Measurements from ENCODE around the gene EIF3A.
"Not testable (repeated sequence)": the region's sequence is repeated elsewhere in the genome, so short reads cannot be mapped to it uniquely, and the experiment has no call there.

EIF3A gene

GRCh38 chr10:119101366-119102098 is 20.9 kb upstream of the EIF3A start:
- no peak for DNase-seq (ENCODE audit: low read depth)

DNA sequence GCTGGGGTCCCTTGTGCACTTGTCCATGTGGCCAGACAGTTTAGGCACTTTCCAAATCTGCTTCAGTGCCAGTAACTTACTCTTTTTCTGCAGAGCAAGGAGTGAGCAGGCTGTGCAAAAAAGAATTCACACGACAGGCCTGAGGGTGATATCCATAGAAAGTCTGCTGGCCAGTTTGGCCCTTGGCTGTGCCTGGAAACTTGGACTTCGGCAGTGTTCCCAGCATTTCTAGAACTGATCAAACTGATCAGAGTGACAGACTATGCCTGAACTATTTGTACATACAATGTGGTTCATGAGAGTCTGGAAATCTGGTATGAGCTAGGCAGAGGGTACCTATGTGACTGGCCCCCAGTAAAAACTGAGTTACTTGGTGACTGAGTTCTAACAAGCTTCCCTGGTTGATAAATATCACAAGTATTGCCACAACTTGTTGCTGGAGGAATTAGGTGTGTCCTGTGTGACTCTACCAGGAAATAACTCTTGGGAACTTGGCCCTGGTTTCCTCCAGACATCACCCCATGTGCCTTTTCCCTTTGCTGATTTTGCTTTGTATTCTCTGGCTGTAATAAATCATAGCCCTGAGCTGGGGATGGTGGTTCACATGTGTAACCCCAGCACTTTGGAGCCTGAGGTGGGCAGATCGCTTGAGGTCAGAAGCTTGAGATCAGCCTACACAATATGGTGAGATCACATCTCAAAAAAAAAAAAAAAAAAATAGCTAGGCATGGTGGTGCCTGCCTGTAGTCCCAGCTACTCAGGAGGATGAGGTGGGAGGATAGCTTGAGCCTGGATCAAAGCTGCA is 20.0 kb upstream of the EIF3A start:
- no peak for DNase-seq (ENCODE audit: low read depth)

- DNase-seq (ENCODE audit: low read depth): no peak
Measured at GRCh38 chr10:119098576-119098975, 18.0 kb upstream of the EIF3A start.

DNA sequence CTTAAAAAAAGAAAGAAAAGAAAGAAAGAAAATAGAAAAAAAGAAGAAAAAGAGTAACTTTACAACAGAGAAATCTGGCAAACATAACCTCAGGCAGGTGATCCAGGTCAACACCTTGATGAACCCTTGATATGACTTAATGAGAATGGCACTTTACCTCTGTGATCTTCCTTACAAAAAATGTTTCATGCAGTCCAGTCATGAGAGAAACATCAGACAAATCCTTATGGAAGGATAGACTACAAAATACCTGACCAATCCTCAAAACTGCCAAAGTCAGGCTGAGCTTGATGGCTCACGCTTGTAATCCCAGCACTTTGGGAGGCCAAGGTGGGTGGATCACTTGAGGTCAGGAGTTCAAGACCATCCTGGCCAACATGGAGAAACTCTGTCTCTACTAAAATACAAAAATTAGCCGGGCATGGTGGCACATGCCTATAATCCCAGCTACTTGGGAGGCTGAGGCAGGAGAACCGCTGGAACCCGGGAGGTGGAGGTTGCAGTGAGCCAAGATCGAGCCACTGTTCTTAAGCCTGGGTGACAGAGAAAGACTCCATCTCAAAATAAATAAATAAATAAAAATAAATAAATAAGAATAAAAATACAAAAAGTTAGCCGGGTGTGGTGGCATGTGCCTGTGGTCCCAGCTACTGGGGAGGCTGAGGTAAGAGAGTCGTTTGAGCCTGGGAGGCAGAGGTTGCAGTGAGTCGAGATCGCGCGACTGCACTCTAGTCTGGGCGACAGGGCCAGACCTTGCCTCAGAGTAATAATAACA is 16.2 kb upstream of the EIF3A start:
- DNase-seq (ENCODE audit: low read depth): not testable (repeated sequence)

- no peak for DNase-seq (ENCODE audit: low read depth)
Measured at GRCh38 chr10:119095640-119096039, 15.0 kb upstream of the EIF3A start.

DNA sequence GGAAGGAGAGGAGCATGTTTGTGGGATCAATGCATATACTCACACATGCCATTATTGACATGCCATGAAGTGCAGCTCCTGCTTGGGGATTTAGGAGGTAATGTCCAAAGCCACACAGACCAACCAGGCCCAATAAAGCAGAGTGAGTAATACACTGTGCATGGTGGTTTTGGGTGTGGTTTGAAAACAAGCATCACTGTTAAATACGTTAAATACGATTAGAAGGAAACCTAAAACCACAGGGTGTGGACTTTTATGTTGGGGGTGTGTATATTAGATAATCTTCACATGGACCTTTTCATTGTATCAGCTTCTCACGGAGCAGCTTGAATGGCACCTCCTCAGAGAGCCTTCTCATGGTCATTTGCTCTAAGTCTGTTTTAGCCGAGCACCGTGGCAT is 10.4 kb upstream of the EIF3A start:
- no peak for DNase-seq (ENCODE audit: low read depth)

DNA sequence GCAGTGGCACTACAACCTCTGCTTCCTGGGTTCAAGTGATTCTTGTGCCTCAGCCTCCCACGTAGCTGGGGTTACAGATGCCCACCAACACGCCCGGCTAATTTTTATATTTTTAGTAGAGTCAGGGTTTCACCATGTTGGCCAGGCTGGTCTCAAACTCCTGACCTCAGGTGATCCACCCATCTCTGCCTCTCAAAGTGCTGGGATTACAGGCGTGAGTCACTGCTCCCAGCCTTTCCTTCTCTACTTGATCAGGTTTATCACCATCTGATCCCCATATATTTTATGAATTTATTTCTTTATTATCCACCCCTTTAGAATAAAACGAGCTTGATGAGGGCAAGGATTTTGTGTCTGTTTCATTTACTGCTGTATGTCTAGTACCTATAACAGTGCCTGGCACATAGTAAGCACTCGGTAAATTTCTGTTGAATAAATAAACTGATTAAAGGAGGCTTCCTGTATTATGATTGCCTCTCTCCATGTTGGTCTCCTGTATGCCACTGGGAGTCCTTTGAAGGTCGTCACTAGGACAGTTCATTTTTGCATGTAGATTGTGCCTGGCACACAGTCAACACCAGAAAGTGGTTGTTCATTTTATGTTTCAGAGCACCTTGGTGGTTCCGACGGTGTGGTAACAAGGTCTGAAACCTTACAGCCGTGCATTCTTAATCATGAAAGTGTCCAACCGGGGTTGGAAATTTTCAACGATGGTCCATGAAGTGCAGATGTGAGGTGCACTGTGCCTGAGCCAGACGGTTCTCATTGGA is 9.6 kb upstream of the EIF3A start:
- DNase-seq (ENCODE audit: low read depth): no peak

DNA sequence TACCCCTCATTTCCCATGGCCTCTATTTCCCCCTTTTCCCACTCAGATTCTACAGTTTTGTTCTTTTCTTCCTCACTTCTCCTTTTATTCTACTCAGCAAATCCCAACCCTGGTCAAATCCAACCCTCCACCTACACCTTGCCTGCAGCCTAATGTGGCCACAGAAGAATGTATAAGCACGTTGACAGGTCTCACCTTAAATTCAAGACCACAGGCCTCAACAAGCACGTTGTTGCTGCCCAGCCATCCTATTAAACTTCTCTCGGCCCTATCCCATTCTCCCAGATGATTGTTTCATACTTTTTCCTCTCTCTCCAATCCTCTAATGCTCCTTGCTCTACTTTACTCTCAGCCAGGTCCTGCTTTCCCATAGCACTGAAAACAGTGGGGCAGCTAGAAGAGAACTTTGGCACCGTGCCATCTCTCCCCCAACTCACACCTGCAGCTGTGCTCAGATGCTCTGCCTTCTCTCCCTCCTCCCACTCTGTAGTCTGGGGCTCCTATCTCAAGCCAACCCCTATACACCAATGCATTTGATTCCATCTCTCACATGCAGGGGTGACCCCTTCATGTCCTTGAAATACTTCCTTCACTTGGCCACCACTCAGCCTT is 6.8 kb upstream of the EIF3A start:
- DNase-seq (ENCODE audit: low read depth): no peak

GRCh38 chr10:119084896-119085295 is 4.3 kb upstream of the EIF3A start:
- DNase-seq (ENCODE audit: low read depth): no peak

DNA sequence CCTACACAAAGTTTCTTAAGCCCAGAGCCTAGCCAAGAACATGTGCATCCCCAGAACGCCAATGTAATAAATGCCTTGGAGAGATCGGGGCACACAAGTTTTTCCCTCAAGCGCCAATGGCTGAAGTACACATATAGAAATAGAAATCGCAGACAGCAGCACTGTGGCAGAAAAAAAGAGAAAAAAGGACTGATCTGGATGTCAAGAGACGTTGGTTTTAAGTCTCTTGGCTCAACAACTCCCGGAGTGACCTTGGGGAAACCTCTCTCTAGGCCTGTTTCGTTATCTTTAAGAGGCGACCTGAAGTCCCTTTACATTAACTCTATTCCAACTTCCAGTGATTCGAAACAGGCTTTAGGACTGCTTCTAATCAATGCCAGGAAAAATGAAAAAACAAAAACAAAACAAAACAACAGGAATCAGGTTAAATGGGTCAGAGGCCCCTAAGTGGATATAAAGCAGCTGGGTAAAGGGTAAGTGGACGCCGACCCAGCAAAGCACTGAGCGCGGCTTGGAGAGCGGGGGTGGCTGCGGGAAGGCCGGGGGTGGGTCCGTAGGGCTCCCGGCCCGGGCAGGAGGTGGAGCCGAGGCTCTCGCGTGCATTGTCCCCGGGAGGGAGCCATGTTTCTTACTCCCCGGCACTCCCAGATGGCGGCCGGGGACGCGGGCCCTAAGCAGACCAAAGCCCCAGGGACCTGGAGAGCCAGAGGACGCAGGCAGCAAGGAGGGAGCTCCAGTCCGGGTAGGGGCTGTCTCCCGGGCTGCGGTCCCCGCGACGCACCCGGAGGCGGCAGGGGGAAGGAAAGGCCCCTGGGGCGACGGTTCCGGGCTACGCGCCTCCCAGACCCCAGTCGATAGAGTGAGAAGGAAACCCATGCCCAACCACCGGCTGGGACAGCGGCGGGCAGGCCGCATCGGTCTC is 757 bp downstream of the EIF3A start:
- DNase-seq (ENCODE audit: low read depth): peak; percentile 50

DNA sequence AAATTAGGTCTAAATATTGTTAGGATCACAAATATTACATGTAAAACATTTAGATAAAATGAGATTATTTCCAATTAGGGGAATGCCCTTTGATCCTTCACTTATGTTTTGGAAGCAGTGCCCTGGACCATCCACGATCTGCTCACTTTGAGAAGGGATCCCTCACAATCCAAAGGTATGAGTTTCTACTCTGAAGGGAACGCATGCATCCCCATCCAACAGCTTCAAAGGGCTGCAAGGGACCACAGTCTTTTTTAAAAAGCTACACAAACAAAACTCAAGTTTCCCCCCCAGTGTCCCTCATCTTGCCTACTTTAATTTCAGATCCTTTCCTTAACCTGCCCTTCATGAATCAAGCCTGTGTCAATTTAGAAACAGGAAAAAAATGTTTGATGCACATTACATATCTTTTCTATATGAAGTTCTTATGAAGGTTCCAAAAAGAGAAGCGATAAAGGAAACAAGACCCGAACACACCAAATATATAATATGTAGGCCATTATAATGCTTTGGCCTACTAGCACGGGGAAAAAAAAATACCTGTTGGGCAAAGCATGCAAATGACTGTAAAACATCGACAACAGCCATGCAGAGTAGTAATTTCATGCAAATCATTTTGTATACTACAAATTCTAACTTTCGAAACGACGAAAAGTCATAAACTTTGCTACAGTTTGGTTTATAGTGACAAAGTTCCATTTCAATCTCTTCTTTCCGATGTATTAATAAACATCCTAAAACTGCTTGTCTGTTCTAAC is 2.0 kb downstream of the EIF3A start:
- no peak for DNase-seq (ENCODE audit: low read depth)

DNA sequence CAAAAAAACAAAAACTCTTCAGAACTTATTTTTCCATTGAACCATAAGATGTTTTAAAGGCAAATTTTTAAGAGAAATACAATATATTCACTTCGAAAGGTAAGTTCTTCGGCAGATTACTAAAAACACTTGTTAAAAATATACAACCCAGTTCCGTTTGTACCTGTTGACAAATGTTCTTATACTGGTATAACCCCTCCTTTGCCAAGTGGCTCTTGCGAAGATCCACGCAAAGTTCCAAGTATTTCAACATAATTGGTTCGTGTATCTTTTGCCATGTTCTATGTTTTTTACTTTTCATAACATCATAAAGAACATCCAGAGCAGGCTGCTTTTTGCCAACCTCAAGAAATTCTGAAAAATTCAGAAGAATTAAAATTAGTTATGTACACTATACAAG is 7.0 kb downstream of the EIF3A start:
- DNase-seq (ENCODE audit: low read depth): no peak

GRCh38 chr10:119070395-119071165 is 10.0 kb downstream of the EIF3A start:
- DNase-seq (ENCODE audit: low read depth): no peak

GRCh38 chr10:119061926-119062325 is 18.7 kb downstream of the EIF3A start:
- no peak for DNase-seq (ENCODE audit: low read depth)

GRCh38 chr10:119061352-119061751 is 19.3 kb downstream of the EIF3A start:
- no peak for DNase-seq (ENCODE audit: low read depth)

GRCh38 chr10:119060107-119060506 is 20.5 kb downstream of the EIF3A start:
- DNase-seq (ENCODE audit: low read depth): no peak

- no peak for DNase-seq (ENCODE audit: low read depth)
Measured at GRCh38 chr10:119059557-119059956, 21.1 kb downstream of the EIF3A start.

DNA sequence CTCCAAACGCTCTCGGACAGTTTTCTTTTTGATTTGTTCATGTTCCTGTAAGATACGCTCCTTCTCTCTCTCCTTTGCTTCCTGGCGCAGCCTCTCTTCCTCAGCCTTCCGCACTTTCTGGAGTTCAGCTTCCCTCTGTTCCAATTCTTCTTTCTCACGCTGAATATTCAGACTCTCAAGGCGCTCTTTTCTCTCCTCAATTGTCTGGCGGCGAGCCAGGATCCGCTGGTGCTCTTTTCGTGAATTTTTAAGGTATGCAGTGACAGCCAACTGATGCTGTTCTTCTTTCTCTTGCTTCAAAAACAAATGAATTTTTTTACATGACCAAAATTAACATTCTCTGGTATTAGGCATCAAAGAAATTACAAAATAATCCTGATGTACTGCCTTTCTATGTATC is 22.6 kb downstream of the EIF3A start:
- DNase-seq (ENCODE audit: low read depth): no peak

DNA sequence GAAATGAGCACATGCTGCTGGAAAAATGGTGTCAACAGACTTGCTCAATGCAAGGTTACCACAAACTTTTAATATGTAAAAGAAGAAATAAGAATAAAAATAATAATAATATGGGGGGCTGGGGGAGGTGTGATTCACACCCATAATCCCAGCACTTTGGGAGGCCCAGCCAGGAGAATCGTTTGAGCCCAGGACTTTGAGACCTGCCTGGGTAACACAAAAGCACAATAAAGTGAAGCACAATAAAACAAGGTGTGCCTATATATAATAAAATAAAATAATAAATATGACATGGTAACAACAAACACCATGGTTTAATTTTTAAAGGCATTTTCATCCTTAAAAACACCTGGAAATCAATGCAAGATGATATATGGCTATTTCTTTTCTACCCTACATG is 25.1 kb downstream of the EIF3A start:
- no peak for DNase-seq (ENCODE audit: low read depth)
